HG03025 (cell line): ENCODE results near the gene AVPR2.

Experiments
- ATAC-seq: cut with Tn5 transposase; IDR thresholded peaks from one replicate; pipeline ENCODE4 v1.9.1; 2021; ENCODE audit warnings: mild to moderate bottlenecking, moderate library complexity; ENCODE audit not compliant: unreplicated experiment, low FRiP score

Gene AVPR2

DNA sequence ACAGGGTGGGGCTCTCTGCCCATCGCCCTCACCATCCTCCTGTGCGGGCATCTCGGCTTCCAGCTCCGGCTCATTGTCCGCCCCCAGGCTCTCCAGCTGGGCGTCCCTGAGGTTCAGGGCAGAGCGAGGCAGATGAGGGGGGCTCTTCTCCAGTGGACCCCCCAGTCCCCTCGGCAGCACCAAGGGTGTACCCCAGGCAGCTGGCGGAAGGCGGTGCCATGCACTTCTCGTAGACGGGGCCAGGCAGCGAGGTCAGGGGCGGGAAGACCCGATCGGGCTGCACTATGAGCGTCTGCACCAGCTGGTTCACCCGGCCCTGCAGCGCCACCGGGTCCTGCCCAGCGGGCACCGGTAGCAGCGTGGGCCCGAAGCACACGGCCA, 5.5 kb downstream of the AVPR2 start:
- ATAC-seq = no peak

DNA sequence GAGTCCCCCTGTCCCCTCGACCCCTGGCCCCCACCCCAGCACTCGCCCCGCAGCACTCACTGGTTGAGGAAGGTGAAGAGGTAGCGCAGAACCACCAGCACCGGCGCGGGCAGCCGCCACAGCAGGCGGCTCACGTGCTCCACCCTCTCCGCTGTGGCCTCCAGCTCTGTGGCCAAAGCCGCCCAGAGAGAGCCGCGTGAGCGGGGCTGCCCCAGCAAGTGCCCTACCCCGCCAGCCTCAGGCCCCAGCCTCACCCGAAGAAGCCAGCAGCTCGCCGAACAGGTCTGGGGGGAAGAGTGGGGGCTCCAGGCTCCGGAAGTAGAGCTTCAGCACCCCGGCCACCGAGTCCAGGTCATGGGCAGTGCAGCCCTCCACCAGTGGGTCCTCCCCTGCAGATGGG, 6.0 kb downstream of the AVPR2 start:
- ATAC-seq = no peak

DNA sequence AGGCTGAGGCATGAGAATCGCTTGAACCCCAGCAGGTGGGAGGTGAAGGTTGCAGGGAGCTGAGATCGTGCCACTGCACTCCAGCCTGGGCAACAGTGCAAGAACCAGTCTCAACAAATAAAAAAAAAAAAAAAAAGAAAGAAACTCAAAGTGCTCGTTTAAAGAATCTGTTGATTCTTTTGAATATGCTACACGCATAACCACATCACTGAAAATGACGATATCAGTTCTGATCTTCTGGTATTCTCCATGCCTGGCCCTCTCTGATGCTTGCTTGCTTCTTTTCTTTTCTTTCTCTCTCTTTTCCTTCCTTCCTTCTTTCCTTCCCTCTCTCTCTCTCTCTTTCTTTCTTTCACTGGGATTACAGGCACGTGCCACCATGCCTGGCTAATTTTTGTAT, 7.3 kb downstream of the AVPR2 start:
- ATAC-seq = no peak

DNA sequence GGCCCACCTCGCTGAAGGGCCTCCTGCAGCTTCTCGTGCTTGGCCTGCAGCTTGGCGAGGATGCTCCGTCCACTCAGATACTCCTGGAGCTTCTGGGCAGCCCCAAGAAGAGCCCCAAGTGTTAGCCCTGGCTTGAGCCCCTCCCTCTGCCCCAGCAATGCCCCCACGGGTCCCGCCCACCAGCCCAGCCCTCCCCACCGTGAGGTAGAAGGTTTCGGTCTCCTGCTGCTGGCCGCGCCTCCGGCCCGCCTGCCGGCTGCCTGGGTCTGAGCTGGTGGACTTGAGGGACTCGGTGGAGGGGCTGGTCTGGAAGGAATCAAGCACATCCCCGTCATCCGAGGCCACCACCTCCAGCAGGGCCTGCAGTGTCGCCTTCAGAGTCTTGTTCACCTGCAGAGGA, 8.7 kb downstream of the AVPR2 start:
- no peak for ATAC-seq

DNA sequence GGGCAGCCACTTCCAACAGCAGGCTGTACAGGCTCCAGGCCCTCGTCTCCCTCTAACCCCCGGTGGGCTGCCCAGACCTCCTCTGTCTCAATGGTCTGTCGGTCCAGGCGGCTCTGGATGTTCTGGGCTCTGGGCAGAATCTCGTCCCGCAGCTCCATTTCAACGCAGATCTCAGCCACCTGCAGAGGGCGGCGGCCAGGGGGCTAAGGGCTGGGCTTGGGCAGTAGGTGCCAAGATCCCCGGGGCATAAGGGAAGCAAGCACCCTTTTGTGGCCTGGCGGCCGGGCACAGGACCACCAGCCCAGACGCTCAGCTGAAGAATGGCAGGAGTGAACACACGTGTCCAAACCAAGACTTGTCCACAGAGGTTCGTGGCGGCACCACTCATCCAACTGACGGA, 9.2 kb downstream of the AVPR2 start:
- no peak for ATAC-seq

DNA sequence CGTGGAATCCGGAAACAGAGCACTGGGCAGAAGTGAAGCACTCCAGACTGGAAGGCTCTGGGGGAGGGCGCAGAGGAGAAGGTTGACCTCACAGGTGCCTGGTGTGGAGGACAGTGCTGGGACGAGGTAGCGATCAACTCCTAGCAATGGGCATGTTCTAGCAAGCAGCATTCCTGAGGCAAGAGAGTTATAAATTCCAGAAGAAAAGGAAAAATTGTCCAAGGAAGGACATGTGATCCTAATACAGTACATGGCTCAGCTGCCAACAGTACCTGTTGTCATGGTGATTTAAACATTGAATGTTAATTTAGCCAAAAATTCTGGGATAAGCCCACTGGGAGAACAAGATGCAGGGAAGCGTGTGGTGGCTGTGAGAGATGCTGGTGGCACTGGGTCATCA, 13.4 kb downstream of the AVPR2 start:
- no peak for ATAC-seq

DNA sequence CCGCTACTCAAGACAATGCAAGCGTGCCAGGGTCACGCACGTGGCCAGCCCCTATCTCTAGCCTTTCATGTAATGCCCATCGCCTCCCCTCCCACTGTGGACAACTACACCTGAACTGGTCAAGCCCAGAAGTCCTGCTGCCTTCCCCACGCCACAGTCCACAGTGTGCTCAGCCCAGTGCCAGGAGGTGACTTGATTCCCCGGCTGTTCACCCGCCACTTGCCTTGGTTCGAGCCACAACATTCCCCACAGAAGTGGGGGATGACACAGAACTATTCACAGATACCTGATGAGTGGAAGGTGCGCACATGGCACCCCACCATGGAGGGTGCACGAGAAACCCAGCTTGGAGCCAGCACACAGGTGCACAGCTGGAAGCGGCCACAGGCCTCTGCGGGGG, 14.8 kb downstream of the AVPR2 start:
- no peak for ATAC-seq

DNA sequence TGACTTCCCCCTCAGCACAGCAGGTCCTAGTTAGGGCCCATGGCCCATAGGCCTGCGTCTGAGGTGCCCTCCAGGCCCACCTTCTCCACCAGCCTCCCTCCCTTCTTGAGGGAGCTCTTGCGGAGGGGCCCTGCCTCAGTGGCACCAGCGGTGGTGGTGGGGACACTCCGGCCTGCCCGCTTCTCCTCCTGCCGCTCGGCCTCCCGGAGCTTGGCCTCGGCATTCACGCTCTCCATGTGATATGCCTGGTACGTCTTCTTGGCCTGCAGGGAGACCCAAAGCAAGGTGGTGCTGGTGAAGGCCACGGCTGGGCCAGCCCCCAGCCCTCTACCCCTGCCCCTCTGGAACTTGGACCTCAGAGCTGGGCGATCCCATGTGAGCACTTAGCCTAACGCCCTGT, 16.1 kb downstream of the AVPR2 start:
- ATAC-seq = no peak

DNA sequence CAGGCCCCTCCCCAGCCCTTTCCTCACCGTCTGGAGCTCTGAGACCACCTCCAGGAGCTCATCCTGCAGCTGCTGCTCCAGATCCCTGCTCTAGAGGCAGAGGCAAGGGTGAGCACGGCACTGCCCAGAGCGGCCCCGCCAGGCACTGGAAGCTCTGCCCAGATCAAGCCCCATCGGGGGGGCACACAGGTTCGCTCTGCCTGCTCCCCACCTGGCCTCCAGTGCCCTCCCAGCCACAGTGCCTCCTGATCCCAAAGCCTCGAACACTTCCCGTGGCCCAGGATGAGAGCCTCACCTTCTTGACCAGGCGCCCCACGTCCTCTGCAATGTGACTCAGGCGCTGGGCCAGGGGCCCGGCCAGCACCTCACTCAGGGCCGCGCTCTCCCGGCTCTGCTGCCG, 16.6 kb downstream of the AVPR2 start:
- ATAC-seq = no peak

DNA sequence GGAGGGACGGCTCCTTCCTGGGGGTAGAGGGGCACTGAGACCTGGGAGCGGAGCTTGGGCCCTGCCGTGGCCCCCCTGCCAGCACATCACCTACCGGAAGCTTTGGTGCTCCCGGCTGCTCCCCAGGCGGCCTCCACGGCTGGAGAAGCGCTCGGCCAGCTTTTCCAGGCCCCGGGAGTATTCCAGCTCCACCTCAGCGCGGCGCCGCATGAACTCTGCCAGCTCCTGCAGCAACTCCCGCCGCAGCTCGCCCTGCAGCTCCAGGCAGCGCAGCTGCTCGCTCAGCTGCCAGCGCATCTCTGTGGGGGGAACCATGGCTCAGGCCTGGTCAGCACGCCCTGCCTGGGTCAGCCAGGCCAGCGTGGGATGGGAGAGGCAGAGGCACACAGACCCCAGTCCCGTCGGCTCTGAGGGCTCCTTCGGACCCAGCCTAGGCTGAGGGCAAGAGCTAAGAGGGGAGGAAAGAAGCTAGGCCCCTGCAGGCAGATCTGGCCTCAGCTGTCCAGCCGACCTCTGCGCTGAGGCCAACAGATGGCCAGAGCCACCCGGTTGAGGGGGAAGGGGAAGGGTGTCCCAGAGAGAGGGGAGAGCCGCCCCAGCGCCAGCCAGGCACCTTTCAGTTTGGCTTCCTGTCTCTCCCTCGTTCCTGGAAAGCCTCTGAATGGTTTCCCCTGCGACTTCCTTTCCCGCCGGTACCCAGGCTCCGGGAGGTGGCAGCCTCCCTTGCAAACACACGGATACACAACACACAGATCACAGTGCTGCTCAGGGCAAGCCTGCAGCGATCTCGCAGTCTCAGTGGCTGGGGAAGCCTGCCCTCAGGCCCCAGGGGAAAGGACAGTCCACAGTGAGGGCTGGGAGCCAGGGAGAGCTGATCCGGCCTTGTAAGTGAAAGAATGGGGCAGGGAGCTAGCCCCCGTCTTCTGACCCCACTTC, 17.3 kb downstream of the AVPR2 start:
- no peak for ATAC-seq

DNA sequence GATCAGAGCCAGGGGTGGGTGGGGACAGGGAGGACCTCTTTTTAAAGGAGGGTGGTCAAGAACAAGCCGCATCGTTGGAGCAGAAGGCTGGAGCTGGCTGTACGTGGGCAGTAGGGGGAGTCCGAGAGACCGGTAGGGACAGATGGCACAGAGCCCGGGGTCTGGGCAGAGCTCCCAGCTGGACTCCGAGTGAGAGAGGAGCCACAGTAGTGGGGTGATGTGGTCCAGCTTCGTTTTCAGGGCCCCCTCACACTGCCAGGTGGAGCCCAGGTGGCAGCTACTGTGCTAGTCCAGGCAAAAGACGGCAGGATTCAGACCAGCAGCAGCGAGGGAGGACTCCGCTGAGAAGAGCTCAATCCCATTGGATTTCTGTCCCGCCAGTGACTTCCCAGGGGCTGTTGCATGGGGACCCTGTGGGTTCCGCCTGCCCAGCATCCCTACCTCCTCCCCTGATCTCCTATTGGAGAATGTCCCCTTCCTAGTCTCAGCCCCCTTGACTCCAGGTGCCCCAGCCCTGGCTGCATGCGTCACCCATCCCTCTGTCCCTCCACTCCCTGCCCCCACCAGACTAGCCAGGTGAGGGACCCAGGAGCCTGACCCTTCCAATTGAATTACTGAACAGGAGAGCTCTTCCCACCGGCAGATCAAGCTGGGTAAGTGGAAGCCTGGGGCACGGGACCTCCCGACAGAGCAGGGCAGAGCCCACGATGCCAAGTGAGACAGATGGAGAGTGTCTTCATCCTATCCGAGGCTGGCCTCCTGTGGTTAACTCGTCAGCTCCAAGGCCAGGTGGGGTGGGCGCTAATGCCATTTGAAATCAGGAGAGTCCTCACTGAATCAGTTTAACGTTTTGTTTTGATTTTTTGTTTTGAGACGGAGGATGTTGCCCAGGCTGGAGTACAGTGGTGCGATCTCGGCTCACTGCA, 18.7 kb downstream of the AVPR2 start:
- no peak for ATAC-seq

DNA sequence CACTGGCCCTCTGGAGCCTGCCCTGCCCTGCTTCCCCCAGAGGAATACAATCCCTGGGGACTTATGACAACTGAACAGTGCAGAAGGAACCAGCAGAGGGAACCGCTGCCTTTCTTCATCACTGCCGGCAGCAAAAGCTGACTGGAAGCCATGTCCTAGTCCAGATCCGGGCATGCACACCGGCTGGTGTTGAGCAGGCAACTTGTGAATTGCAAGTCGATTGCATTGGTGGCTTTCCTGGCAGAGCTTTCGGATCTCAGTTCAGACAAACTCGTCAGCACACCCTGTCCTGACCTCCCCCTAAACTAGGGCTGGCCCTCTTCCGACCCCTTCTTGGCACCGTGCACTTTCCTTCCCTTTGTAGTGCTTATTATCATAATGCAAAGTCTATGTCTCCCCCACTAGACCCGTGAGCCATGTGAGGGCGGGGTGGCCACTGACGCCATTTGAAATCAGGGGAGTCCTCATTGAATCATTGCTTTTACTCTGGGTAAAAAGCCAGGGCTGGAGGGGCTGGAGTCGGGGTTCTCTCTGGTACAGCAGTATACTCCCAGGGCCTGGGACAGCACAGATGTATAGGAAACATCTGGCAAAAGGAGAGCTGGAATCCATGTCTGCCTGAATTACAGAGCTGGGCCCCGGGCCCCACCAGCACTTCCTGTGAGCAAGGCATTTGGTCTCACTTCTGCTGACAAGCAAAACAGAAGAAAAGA, 19.8 kb downstream of the AVPR2 start:
- ATAC-seq = no peak

DNA sequence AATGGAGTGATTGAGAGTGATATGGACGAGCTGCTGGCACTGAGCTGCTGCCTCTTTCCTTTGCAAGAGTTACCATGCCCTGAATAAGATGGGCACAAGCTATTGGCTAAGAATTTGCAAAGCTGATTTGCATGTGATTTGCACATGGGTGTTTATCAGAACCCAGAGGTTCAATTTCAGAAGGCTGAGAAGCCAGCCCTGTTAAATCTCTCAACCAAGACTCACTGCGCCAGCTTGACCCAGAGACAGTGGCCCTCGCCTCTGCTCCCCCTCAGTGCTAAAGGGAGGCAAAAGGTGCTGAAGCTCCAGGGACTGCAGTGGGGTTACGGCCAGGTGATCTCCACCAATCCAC, 20.9 kb downstream of the AVPR2 start:
- no peak for ATAC-seq

DNA sequence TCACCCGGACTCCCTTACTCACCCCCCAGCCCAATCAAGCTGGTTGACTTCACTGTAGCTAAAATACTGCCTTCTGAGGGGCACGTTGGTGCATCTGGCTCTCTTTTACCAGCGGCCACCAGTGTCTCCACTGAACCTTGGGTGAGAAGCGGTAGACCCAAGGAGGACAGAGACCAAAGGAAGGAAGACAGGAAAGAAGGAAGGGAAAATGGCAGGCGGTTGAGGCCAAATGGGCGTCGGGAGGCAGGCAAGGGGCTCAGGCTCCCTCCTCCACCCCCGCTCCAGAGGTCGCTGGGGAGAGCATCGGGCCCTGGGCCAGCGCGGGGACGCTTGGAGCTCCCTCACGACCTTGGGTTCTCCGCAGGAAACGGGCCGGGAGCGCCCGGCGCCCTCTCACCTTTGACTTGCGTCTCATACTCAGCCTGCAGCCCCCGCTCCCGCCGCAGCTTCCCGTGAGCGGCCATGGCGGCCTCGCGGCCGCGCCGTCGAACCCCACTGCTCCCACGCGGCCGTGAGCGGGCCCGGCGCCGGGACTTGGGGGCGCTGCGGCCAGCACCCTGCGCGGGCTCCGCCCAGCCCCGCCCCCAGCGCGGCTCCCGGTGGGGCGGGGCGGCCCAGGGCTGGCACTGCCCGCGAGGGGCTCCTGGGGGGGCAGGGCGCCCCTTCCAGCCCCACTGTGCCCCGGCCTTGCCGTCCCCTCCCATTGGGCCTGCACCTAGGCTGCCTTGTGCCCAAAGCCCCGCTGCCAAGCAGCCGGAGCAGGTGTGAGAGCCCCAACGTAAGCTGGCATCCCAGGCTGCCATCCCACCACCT, 21.5 kb downstream of the AVPR2 start, which contains the start of gene ARHGAP4:
TSS of gene ARHGAP4 (minus strand) at position 526 of the 813 bp plus-strand sequence. CDS start at position 464, 62 bp downstream.
- no peak for ATAC-seq

DNA sequence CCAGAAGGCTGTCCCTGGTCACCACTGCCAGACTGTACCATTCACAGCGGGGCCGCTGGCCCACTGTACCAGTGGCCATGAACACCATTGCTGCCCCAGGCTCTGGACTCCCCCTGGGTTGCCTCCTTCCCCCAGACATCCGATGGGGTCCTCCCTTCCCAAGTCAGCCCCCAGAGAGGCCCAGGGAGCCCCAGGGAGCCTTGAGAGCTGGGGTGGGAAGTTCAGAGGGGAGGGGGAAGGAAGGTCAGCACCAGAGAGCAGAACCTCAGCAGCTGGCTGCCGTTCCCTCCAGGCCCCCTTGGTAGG, 22.0 kb downstream of the AVPR2 start:
- no peak for ATAC-seq

DNA sequence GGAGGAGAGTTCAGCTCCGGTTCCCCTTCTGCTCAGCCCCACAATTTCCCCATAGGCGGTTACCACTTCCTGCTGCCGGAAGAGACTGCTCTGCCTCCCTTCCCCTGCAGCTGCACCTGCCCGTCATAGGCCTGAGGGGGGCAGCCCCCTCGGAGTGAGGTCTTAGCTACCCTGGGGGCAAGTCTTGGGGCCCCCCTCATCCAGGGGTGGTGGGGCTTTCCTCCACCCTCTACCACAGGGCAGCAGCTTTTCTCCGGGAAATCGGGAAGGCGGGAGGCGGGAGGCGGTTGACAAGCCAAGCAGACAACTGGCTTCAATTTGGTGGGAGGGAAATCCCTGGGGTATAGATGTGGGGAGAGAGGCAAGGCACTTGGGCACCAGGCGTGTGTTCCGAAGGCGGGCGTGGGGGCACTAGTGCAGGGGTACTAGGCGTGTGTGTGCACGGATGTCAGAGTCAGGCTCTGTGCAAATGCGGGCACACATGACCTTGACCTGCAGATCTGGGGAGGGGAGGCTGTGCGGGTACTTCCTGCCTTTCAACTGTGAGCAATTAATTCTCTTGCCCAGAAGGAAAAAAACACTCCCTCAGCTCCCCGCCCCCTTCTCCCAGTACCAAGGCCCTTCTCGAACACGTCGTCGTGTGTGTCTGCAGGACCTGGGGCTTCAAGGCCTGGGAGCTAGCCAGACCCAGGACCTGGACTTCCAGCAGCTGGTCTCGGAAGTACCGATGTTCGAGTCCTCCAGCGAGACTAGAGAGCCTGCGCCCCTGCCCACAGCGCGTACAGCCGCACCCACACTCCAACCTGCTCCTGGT, 22.6 kb downstream of the AVPR2 start:
- ATAC-seq = peak; percentile 41

DNA sequence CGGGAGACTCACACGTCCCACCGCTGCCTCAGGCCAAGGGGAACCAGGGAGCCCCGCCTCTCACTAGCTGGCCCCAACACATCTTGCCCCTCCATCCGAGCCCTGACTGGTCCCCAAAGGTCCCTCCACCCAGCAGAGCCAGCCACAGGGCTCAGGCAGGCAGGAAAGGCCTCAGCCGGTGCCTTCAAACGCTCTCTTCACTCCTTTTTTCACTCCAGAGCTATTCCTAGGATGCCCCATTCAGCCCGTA, 23.1 kb downstream of the AVPR2 start:
- no peak for ATAC-seq

DNA sequence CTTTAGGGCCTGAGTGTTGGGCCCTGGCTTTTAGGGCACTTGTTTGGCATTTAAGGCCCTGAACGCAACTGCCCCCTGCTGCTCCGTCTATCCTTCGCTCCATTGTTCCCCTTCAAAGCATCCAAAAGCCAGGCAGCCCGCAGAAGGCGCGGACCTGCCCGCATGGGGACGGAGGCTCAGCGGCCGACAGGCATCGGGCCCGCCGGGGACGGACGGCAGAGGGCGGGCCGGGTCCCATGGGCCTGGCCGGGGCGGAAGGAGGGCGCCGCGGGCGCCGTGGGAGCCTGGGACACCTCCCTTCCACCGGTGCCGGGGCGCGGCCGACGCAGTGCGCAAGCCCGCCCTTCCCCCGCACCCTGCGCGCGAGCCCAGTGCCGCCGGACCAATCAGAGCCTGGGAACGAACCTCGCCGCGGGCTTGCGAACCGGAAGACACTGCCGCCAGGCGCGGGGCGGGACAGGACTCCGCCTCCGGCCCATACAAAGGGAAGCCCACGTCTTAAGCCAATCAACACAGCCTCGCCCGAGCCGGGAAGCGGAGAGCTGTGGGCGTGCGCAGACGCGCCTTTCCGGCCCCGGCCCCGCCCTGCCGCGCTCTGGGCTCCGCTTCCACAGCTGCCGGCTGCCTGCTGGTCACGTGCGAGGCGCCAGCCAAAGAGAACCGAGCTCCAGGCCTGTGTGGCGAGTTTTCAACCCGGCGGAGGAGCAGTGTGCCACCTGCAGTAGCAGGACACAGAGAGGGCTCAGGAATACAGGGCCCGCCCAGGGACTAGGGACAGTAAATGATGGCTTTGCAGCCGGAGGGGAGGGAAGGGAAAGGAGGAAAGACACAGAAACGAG, 23.7 kb downstream of the AVPR2 start:
- ATAC-seq = peak; percentile 53

DNA sequence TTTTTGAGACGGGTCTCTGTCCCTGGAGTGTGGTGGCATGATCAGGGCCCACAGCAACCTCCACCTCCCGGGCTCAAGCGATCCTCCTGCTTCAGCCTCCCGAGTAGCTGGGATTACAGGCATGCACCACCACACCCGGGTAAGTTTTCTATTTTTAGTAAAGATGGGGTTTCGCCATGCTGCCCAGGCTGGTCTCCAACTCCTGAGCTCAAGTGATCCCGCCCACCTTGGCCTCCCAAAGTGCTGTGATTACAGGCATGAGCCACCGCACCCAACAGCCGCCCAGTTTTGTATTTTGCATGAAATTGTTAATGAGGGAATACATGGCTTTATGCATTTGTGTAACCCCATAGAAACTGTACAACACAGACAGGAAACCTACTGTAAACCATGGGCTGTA, 24.4 kb downstream of the AVPR2 start:
- no peak for ATAC-seq
